ENCODE data around the gene PFKFB3. TPM values are rescaled to one million over a fixed set of nuclear protein-coding genes. Genes with fewer than 3 reads are reported as not detected.

The PFKFB3 gene
- 9.5 and 12.6 TPM in 2 replicates for total RNA-seq

GRCh38 chr10:6202684-6203330, at the start of gene PFKFB3:
Gene PFKFB3 (plus strand): TSS chr10:6202932. CDS start chr10:6203261, 329 bp downstream.

Small RNAs within 50 kb of the gene (small RNA-seq; reads per million reads assigned to genes)
- not detected for gene RF00019

Other genes with a start within 250 kb of the PFKFB3 start
- gene IL15RA, start 225.4 kb upstream of the PFKFB3 start, total RNA-seq = not detected in 2 replicates
- gene IL2RA, start 140.6 kb upstream of the PFKFB3 start, total RNA-seq = 0.39 TPM in 1 of 2 replicates, not detected in the other
- 27.7 and 52.6 TPM in 2 replicates for gene RBM17, start 113.9 kb upstream of the PFKFB3 start, total RNA-seq